HCT116 (cell line): ENCODE data around the gene RILPL1.

ENCODE experiments used
- CTCF ChIP-seq, 3 experiments: fragments of 200-600 bp in 1 of 3; sonication (generic) in 1 of 3; IDR thresholded peaks in 2 of 3; conservative IDR thresholded peaks in 1 of 3; 2 replicates each; pipeline ENCODE4 v1.5.1; 2012 to 2017; ENCODE audit warnings: low read depth in 2 of 3, low read length in 2 of 3, antibody characterized with exemption in 1 of 3, borderline replicate concordance in 1 of 3, control low read depth in 1 of 3, mild to moderate bottlenecking in 1 of 3, mixed read lengths in 1 of 3, mixed run types in 1 of 3, moderate library complexity in 1 of 3; ENCODE audit not compliant: insufficient read depth in 1 of 3
- EGR1 ChIP-seq: IDR thresholded peaks from 2 replicates; pipeline ENCODE4 v1.6.1; 2012; ENCODE audit warnings: low read depth
- POLR2A ChIP-seq: IDR thresholded peaks from 2 replicates; pipeline ENCODE4 v1.7.0; 2011; ENCODE audit warnings: borderline replicate concordance; ENCODE audit not compliant: insufficient read depth, insufficient read length; ENCODE audit errors: extremely low read depth
- POLR2AphosphoS5 ChIP-seq: IDR thresholded peaks from 2 replicates; pipeline ENCODE4 v1.6.1; 2011; ENCODE audit warnings: mild to moderate bottlenecking, low read depth, low read length, moderate library complexity

GRCh38 chr12:123469978-123470377 lies 63.5 kb downstream of the RILPL1 start:
- TF ChIP-seq CTCF (IDR thresholded peaks at IDR 0.05 in 2 of 3, conservative IDR thresholded peaks at IDR 0.05 in 1 of 3; ENCODE audit: borderline replicate concordance in 1 of 3, insufficient read depth in 1 of 3, low read depth in 2 of 3, low read length in 2 of 3) (no peak), POLR2A (no peak), EGR1 (no peak), POLR2AphosphoS5 (no peak)
